ENCODE measurements around the gene ZBTB40. TPM values are rescaled to one million over a fixed set of nuclear protein-coding genes. Genes with fewer than 3 reads are reported as not detected.

Gene ZBTB40
- total RNA-seq, 1 experiment from 2014 or later = 11.1 TPM

- peaks cover 45% of the 10 kb centered on the region for H3K79me2 ChIP-seq (ENCODE audit: low read length)
- H3K27ac ChIP-seq (ENCODE audit: low read length) = no peak overlapping the region
- peak overlapping the region; percentile 78; the same call in 1 of the 2 replicates for H3K9ac ChIP-seq (ENCODE audit: low read length)
- no peak overlapping the region for H2AFZ ChIP-seq (ENCODE audit: low read length)
- H3K9me3 ChIP-seq (ENCODE audit: low read length) = no peaks in the 10 kb centered on the region
- H3K4me3 ChIP-seq (ENCODE audit: low read length) = peak overlapping the region; percentile 79
- no peaks in the 10 kb centered on the region for H3K9me2 ChIP-seq (replicated peaks; ENCODE audit: insufficient read depth, low read length)
- H3K4me1 ChIP-seq (ENCODE audit: low read length) = peaks cover 13% of the 10 kb centered on the region
- no peak for DNase-seq
- no peaks in the 10 kb centered on the region for H4K20me1 ChIP-seq (ENCODE audit: insufficient read depth, low read depth, low read length)
- H3K27me3 ChIP-seq (ENCODE audit: low read length) = no peaks in the 10 kb centered on the region
- H3K36me3 ChIP-seq (ENCODE audit: insufficient read depth, low read length) = no peaks in the 10 kb centered on the region
- H3K4me2 ChIP-seq (ENCODE audit: low read depth, low read length, poor library complexity, severe bottlenecking) = peak overlapping the region; percentile 93
Observed at GRCh38 chr1:22453181-22453580, 1.5 kb downstream of the ZBTB40 start.

- Histone ChIP-seq H3K9ac (ENCODE audit: low read length) (no peak overlapping the region), H3K79me2 (ENCODE audit: low read length) (peaks cover 55% of the 10 kb centered on the region), H2AFZ (ENCODE audit: low read length) (no peak overlapping the region)
Observed at GRCh38 chr1:22454476-22455056, 2.9 kb downstream of the ZBTB40 start.

GRCh38 chr1:22457345-22457744 lies 5.7 kb downstream of the ZBTB40 start:
- no peaks in the 10 kb centered on the region for H3K9me3 ChIP-seq (ENCODE audit: low read length)
- no peak for DNase-seq
- no peak overlapping the region for H3K4me3 ChIP-seq (ENCODE audit: low read length)
- H3K27me3 ChIP-seq (ENCODE audit: low read length) = no peaks in the 10 kb centered on the region
- no peaks in the 10 kb centered on the region for H3K36me3 ChIP-seq (ENCODE audit: insufficient read depth, low read length)
- no peak overlapping the region for H3K9ac ChIP-seq (ENCODE audit: low read length)
- no peak overlapping the region for H3K27ac ChIP-seq (ENCODE audit: low read length)
- peaks cover 78% of the 10 kb centered on the region for H3K79me2 ChIP-seq (ENCODE audit: low read length)
- no peaks in the 10 kb centered on the region for H3K9me2 ChIP-seq (replicated peaks; ENCODE audit: insufficient read depth, low read length)
- H4K20me1 ChIP-seq (ENCODE audit: insufficient read depth, low read depth, low read length) = no peaks in the 10 kb centered on the region
- no peak overlapping the region for H3K4me2 ChIP-seq (ENCODE audit: low read depth, low read length, poor library complexity, severe bottlenecking)
- peaks cover 33% of the 10 kb centered on the region for H3K4me1 ChIP-seq (ENCODE audit: low read length)
- no peak overlapping the region for H2AFZ ChIP-seq (ENCODE audit: low read length)

More at GRCh38 chr1:22454476-22455056, 2.9 kb downstream of the ZBTB40 start:
- DNase-seq = no peak
- Histone ChIP-seq H3K9me2 (replicated peaks; ENCODE audit: insufficient read depth, low read length) (no peaks in the 10 kb centered on the region), H3K9me3 (ENCODE audit: low read length) (no peaks in the 10 kb centered on the region), H4K20me1 (ENCODE audit: insufficient read depth, low read depth, low read length) (no peaks in the 10 kb centered on the region), H3K4me1 (ENCODE audit: low read length) (peaks cover 13% of the 10 kb centered on the region), H3K4me3 (ENCODE audit: low read length) (no peak overlapping the region), H3K36me3 (ENCODE audit: insufficient read depth, low read length) (no peaks in the 10 kb centered on the region), H3K27me3 (ENCODE audit: low read length) (no peaks in the 10 kb centered on the region), H3K4me2 (ENCODE audit: low read depth, low read length, poor library complexity, severe bottlenecking) (no peak overlapping the region), H3K27ac (ENCODE audit: low read length) (no peak overlapping the region)

GRCh38 chr1:22457836-22458235 lies 6.2 kb downstream of the ZBTB40 start:
- peaks cover 33% of the 10 kb centered on the region for H3K4me1 ChIP-seq (ENCODE audit: low read length)
- no peaks in the 10 kb centered on the region for H3K9me3 ChIP-seq (ENCODE audit: low read length)
- peaks cover 78% of the 10 kb centered on the region for H3K79me2 ChIP-seq (ENCODE audit: low read length)
- no peak overlapping the region for H3K9ac ChIP-seq (ENCODE audit: low read length)
- H3K27ac ChIP-seq (ENCODE audit: low read length) = no peak overlapping the region
- H3K4me2 ChIP-seq (ENCODE audit: low read depth, low read length, poor library complexity, severe bottlenecking) = no peak overlapping the region
- no peaks in the 10 kb centered on the region for H3K36me3 ChIP-seq (ENCODE audit: insufficient read depth, low read length)
- no peak overlapping the region for H3K4me3 ChIP-seq (ENCODE audit: low read length)
- H2AFZ ChIP-seq (ENCODE audit: low read length) = no peak overlapping the region
- H4K20me1 ChIP-seq (ENCODE audit: insufficient read depth, low read depth, low read length) = no peaks in the 10 kb centered on the region
- H3K9me2 ChIP-seq (replicated peaks; ENCODE audit: insufficient read depth, low read length) = no peaks in the 10 kb centered on the region
- DNase-seq = no peak
- no peaks in the 10 kb centered on the region for H3K27me3 ChIP-seq (ENCODE audit: low read length)

- no peaks in the 10 kb centered on the region for H3K9me3 ChIP-seq (ENCODE audit: low read length)
- H3K36me3 ChIP-seq (ENCODE audit: insufficient read depth, low read length) = no peaks in the 10 kb centered on the region
- peaks cover 92% of the 10 kb centered on the region for H3K79me2 ChIP-seq (ENCODE audit: low read length)
- H3K4me3 ChIP-seq (ENCODE audit: low read length) = no peak overlapping the region
- peak overlapping the region; percentile 54; the same call in 1 of the 2 replicates for H3K27ac ChIP-seq (ENCODE audit: low read length)
- H3K4me2 ChIP-seq (ENCODE audit: low read depth, low read length, poor library complexity, severe bottlenecking) = peak overlapping the region; percentile 50
- H3K27me3 ChIP-seq (ENCODE audit: low read length) = no peaks in the 10 kb centered on the region
- peaks cover 30% of the 10 kb centered on the region for H3K4me1 ChIP-seq (ENCODE audit: low read length)
- H2AFZ ChIP-seq (ENCODE audit: low read length) = no peak overlapping the region
- no peak overlapping the region for H3K9ac ChIP-seq (ENCODE audit: low read length)
- no peak for DNase-seq
- H4K20me1 ChIP-seq (ENCODE audit: insufficient read depth, low read depth, low read length) = no peaks in the 10 kb centered on the region
- H3K9me2 ChIP-seq (replicated peaks; ENCODE audit: insufficient read depth, low read length) = no peaks in the 10 kb centered on the region
Observed at GRCh38 chr1:22461100-22461499, 9.4 kb downstream of the ZBTB40 start.

GRCh38 chr1:22461678-22462527 lies 10.3 kb downstream of the ZBTB40 start:
- Histone ChIP-seq H3K27ac (ENCODE audit: low read length) (peak overlapping the region; percentile 54), H4K20me1 (ENCODE audit: insufficient read depth, low read depth, low read length) (no peaks in the 10 kb centered on the region), H3K27me3 (ENCODE audit: low read length) (no peaks in the 10 kb centered on the region), H3K4me2 (ENCODE audit: low read depth, low read length, poor library complexity, severe bottlenecking) (peak overlapping the region; percentile 50), H2AFZ (ENCODE audit: low read length) (no peak overlapping the region), H3K4me3 (ENCODE audit: low read length) (peak overlapping the region; percentile 17; the same call in 1 of the 2 replicates), H3K9me2 (replicated peaks; ENCODE audit: insufficient read depth, low read length) (no peaks in the 10 kb centered on the region), H3K9me3 (ENCODE audit: low read length) (no peaks in the 10 kb centered on the region), H3K36me3 (ENCODE audit: insufficient read depth, low read length) (no peaks in the 10 kb centered on the region), H3K79me2 (ENCODE audit: low read length) (peaks cover 93% of the 10 kb centered on the region), H3K9ac (ENCODE audit: low read length) (peak overlapping the region; percentile 32; the same call in 1 of the 2 replicates), H3K4me1 (ENCODE audit: low read length) (peaks cover 28% of the 10 kb centered on the region)
- DNase-seq = peak; percentile 71

GRCh38 chr1:22462928-22463327 lies 11.3 kb downstream of the ZBTB40 start:
- H3K27ac ChIP-seq (ENCODE audit: low read length) = peak overlapping the region; percentile 54; the same call in 1 of the 2 replicates
- H3K79me2 ChIP-seq (ENCODE audit: low read length) = peaks cover 92% of the 10 kb centered on the region
- H2AFZ ChIP-seq (ENCODE audit: low read length) = no peak overlapping the region
- H3K27me3 ChIP-seq (ENCODE audit: low read length) = no peaks in the 10 kb centered on the region
- H3K4me2 ChIP-seq (ENCODE audit: low read depth, low read length, poor library complexity, severe bottlenecking) = peak overlapping the region; percentile 50
- DNase-seq = no peak
- H3K9ac ChIP-seq (ENCODE audit: low read length) = no peak overlapping the region
- no peaks in the 10 kb centered on the region for H4K20me1 ChIP-seq (ENCODE audit: insufficient read depth, low read depth, low read length)
- H3K4me3 ChIP-seq (ENCODE audit: low read length) = no peak overlapping the region
- H3K4me1 ChIP-seq (ENCODE audit: low read length) = peaks cover 28% of the 10 kb centered on the region
- H3K36me3 ChIP-seq (ENCODE audit: insufficient read depth, low read length) = no peaks in the 10 kb centered on the region
- no peaks in the 10 kb centered on the region for H3K9me2 ChIP-seq (replicated peaks; ENCODE audit: insufficient read depth, low read length)
- H3K9me3 ChIP-seq (ENCODE audit: low read length) = no peaks in the 10 kb centered on the region

GRCh38 chr1:22465015-22465565 lies 13.4 kb downstream of the ZBTB40 start:
- Histone ChIP-seq H3K9me2 (replicated peaks; ENCODE audit: insufficient read depth, low read length) (no peaks in the 10 kb centered on the region), H3K27ac (ENCODE audit: low read length) (no peak overlapping the region), H3K36me3 (ENCODE audit: insufficient read depth, low read length) (no peaks in the 10 kb centered on the region), H2AFZ (ENCODE audit: low read length) (no peak overlapping the region), H3K4me2 (ENCODE audit: low read depth, low read length, poor library complexity, severe bottlenecking) (no peak overlapping the region), H3K4me3 (ENCODE audit: low read length) (no peak overlapping the region), H3K27me3 (ENCODE audit: low read length) (no peaks in the 10 kb centered on the region), H3K4me1 (ENCODE audit: low read length) (peaks cover 28% of the 10 kb centered on the region), H3K9ac (ENCODE audit: low read length) (no peak overlapping the region), H4K20me1 (ENCODE audit: insufficient read depth, low read depth, low read length) (no peaks in the 10 kb centered on the region), H3K79me2 (ENCODE audit: low read length) (peaks cover 92% of the 10 kb centered on the region), H3K9me3 (ENCODE audit: low read length) (no peaks in the 10 kb centered on the region)
- no peak for DNase-seq
